ENCODE data around the gene IGFALS.

Gene IGFALS

GRCh38 chr16:1789643-1790045 lies 3.9 kb downstream of the IGFALS start:
- no peak for DNase-seq

GRCh38 chr16:1788708-1789100 lies 4.8 kb downstream of the IGFALS start:
- DNase-seq = no peak

GRCh38 chr16:1788095-1788707 lies 5.3 kb downstream of the IGFALS start:
- no peak for DNase-seq

- DNase-seq = no peak
These were observed 6.0 kb downstream of the IGFALS start for GRCh38 chr16:1787322-1788094.

- DNase-seq = no peak
These were observed 6.5 kb downstream of the IGFALS start for GRCh38 chr16:1787056-1787321.

GRCh38 chr16:1786242-1787055 lies 7.1 kb downstream of the IGFALS start:
- no peak for DNase-seq

- DNase-seq = no peak
These were observed 7.7 kb downstream of the IGFALS start for GRCh38 chr16:1785846-1786170.

- no peak for DNase-seq
These were observed 8.3 kb downstream of the IGFALS start for GRCh38 chr16:1784977-1785845.

- DNase-seq = peak; percentile 93 to 100 (median 100)
These were observed 10.9 kb downstream of the IGFALS start, which contains the start of the genes NUBP2 and SPSB3 for GRCh38 chr16:1782408-1783264. NUBP2 (plus strand) TSS chr16:1782960; CDS start chr16:1783021, 61 bp downstream. SPSB3 (minus strand) TSS chr16:1782571; CDS start chr16:1781483, 1,088 bp downstream.

GRCh38 chr16:1781758-1782407 lies 11.6 kb downstream of the IGFALS start:
- no peak for DNase-seq

GRCh38 chr16:1781254-1781653 lies 12.3 kb downstream of the IGFALS start:
- no peak for DNase-seq

- no peak for DNase-seq
These were observed 12.8 kb downstream of the IGFALS start for GRCh38 chr16:1780677-1781072.

GRCh38 chr16:1779741-1780676 lies 13.5 kb downstream of the IGFALS start:
- DNase-seq = no peak

GRCh38 chr16:1779234-1779701 lies 14.2 kb downstream of the IGFALS start:
- no peak for DNase-seq

GRCh38 chr16:1778200-1779179 lies 15.0 kb downstream of the IGFALS start:
- no peak for DNase-seq

GRCh38 chr16:1777375-1778199 lies 15.9 kb downstream of the IGFALS start:
- DNase-seq = no peak

- DNase-seq = no peak
These were observed 16.5 kb downstream of the IGFALS start for GRCh38 chr16:1776991-1777374.

GRCh38 chr16:1776672-1776955 lies 16.9 kb downstream of the IGFALS start:
- DNase-seq = no peak
